K562 (cell line): Measurements from ENCODE around the gene OPN1LW. TPM values are rescaled to one million over a fixed set of nuclear protein-coding genes. Genes with fewer than 3 reads are reported as not detected.
A peak's percentile ranks its signal among the peaks of the same experiment; 100 is the strongest.

ENCODE experiments used
- ADNP ChIP-seq: fragments of 200-800 bp; sonication (Bioruptor generic); IDR thresholded peaks from 2 replicates; pipeline ENCODE4 v1.6.1; 2016; ENCODE audit warnings: missing genetic modification characterization, missing compliant biosample characterization
- CBFA2T3 ChIP-seq: fragments of 450-650 bp; IDR thresholded peaks from 2 replicates; pipeline ENCODE4 v1.6.1; 2017
- CHD1 ChIP-seq: fragments of 200-600 bp; sonication (generic); IDR thresholded peaks from one replicate; pipeline ENCODE4 v1.6.1; 2012; ENCODE audit warnings: mild to moderate bottlenecking, moderate library complexity, low read length, inconsistent platforms
- CREB1 ChIP-seq, 2 experiments: sonication (generic) in 1 of 2; formaldehyde crosslinking in 1 of 2; IDR thresholded peaks; 2 replicates each; pipeline versions ENCODE4 v1.6.1 to v1.8.0; 2012 to 2022; ENCODE audit warnings: inconsistent platforms in 1 of 2, mild to moderate bottlenecking in 1 of 2, missing genetic modification reagents in 1 of 2, moderate library complexity in 1 of 2
- FOXJ2 ChIP-seq: fragments of 200-800 bp; sonication (Bioruptor generic); IDR thresholded peaks from 2 replicates; pipeline ENCODE4 v1.6.1; 2016; ENCODE audit warnings: missing genetic modification characterization, missing compliant biosample characterization
- GATA2 ChIP-seq: sonication (generic); formaldehyde crosslinking; IDR thresholded peaks from 2 replicates; pipeline ENCODE4 v1.4.0; 2020; ENCODE audit warnings: mild to moderate bottlenecking, missing genetic modification reagents
- MAFK ChIP-seq: IDR thresholded peaks from 2 replicates; pipeline ENCODE4 v1.6.1; 2011; ENCODE audit warnings: low read length, improper control_type of control experiment
- MBD2 ChIP-seq: sonication (generic); IDR thresholded peaks from 2 replicates; pipeline ENCODE4 v1.6.1; 2016; ENCODE audit warnings: low read depth, borderline replicate concordance
- TOE1 ChIP-seq, 2 experiments: fragments of 450-650 bp in 1 of 2; sonication (generic) in 1 of 2; formaldehyde crosslinking in 1 of 2; IDR thresholded peaks; 2 replicates each; pipeline versions ENCODE4 v1.7.1 to v1.8.0; 2016 to 2022; ENCODE audit warnings: borderline replicate concordance in 2 of 2, mild to moderate bottlenecking in 2 of 2, antibody characterized with exemption in 1 of 2, inconsistent platforms in 1 of 2, low read depth in 1 of 2, missing genetic modification reagents in 1 of 2, moderate library complexity in 1 of 2
- XRCC3 ChIP-seq: fragments of 450-650 bp; IDR thresholded peaks from 2 replicates; pipeline ENCODE4 v1.6.1; 2017; ENCODE audit warnings: mild to moderate bottlenecking, moderate library complexity
- polyA plus RNA-seq, 8 experiments: library from polyadenylated mRNA; depleted of rRNA in 4 of 8; stranded (reverse) in 5 of 8; unstranded in 3 of 8; fragments of >200 nt; fragmentation: Nextera tagmentation in 2 of 8; fragmentation: Illumina TruSeq in 1 of 8; extraction: Ambion mirVana in 2 of 8; extraction: Trizol in 1 of 8; gene quantifications; 2 replicates each; pipeline versions ENCODE4 v1.2.1 to v1.2.3, GENCODE V29; 2011 to 2014; ENCODE audit warnings: inconsistent platforms in 1 of 8, missing spikeins in 1 of 8
- total RNA-seq, 7 experiments: library from RNA; depleted of rRNA in 6 of 7; stranded (reverse); fragments of >200 nt in 6 of 7; fragmentation: Illumina TruSeq in 2 of 7; extraction: Trizol in 2 of 7; gene quantifications; 2 replicates each; pipeline versions ENCODE4 v1.2.1 to v1.2.3, GENCODE V29; 2011 to 2021; ENCODE audit warnings: low replicate concordance in 1 of 7
- TF ChIP-seq, protein P1 (sequence below), 2 experiments: fragments of 150-350 bp in 1 of 2; IDR thresholded peaks; 2 replicates each; pipeline ENCODE4 v1.6.1; 2012 to 2016; ENCODE audit warnings: low read depth in 2 of 2, low read length in 2 of 2, mild to moderate bottlenecking in 1 of 2, moderate library complexity in 1 of 2
- TF ChIP-seq, protein P2 (sequence below): sonication (generic); formaldehyde crosslinking; IDR thresholded peaks from 2 replicates; pipeline ENCODE4 v1.8.1; 2023; ENCODE audit warnings: mild to moderate bottlenecking, missing genetic modification reagents
- TF ChIP-seq, protein P3 (sequence below): fragments of 450-650 bp; IDR thresholded peaks from 2 replicates; pipeline ENCODE4 v1.6.1; 2016; ENCODE audit warnings: borderline replicate concordance
- TF ChIP-seq, protein P4 (sequence below), 2 experiments: fragments of 200-800 bp in 1 of 2; sonication (Bioruptor generic) in 1 of 2; sonication (generic) in 1 of 2; formaldehyde crosslinking in 1 of 2; IDR thresholded peaks in 1 of 2; conservative IDR thresholded peaks in 1 of 2; 2 replicates each; pipeline versions ENCODE4 v1.5.0 to v1.6.1; 2016 to 2020; ENCODE audit warnings: missing compliant biosample characterization in 1 of 2, missing genetic modification characterization in 1 of 2, missing genetic modification reagents in 1 of 2

OPN1LW gene
- total and polyA plus RNA-seq, 9 of the 15 experiments (the other 6 are each of a cell fraction or from before 2014, with no cell fraction given): 0.04 TPM; not detected in 8

DNA sequence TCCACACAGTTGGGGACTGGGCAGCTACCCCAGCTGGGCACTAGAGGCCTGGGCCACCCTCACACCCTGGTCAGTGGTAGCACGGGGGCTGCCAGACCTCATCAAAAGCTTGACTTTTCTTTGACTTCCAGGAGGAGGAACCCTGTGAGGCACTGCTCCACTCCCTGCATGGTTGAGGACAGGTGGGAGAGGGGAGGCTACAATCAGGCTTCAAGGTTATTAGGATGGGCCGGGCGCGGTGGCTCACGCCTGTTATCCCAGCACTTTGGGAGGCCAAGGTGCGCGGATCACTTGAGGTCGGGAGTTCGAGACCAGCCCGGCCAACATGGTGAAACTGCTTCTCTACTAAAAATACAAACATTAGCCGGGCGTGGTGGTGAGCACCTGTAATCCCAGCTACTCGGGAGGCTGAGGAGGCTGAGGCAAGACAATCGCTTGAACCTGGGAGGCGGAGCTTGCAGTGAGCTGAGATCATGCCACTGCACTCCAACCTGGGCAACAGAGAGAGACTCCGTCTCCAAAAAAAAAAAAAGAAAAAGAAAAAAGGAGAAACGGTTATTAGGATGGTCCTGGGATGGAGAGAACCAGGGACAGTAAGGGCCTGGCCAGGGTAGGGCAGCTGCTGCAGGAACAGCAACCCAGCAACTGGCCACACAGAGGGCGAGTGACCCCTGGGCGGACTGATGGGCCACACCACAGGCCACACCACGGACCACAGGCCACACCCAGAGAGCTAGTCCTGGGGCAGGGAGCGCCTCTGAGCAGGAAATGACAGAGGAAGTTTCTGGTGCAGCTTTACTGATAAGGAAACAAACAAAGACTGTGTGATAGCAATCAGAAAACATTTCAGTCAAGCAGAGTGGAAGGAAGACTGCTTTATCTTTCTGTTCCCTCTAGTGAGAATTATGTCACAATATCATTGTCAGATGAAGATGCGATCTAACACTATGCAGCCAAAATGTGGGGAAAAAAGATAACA is 20.5 kb upstream of the OPN1LW start (continued):
- TF ChIP-seq, protein P1, sequence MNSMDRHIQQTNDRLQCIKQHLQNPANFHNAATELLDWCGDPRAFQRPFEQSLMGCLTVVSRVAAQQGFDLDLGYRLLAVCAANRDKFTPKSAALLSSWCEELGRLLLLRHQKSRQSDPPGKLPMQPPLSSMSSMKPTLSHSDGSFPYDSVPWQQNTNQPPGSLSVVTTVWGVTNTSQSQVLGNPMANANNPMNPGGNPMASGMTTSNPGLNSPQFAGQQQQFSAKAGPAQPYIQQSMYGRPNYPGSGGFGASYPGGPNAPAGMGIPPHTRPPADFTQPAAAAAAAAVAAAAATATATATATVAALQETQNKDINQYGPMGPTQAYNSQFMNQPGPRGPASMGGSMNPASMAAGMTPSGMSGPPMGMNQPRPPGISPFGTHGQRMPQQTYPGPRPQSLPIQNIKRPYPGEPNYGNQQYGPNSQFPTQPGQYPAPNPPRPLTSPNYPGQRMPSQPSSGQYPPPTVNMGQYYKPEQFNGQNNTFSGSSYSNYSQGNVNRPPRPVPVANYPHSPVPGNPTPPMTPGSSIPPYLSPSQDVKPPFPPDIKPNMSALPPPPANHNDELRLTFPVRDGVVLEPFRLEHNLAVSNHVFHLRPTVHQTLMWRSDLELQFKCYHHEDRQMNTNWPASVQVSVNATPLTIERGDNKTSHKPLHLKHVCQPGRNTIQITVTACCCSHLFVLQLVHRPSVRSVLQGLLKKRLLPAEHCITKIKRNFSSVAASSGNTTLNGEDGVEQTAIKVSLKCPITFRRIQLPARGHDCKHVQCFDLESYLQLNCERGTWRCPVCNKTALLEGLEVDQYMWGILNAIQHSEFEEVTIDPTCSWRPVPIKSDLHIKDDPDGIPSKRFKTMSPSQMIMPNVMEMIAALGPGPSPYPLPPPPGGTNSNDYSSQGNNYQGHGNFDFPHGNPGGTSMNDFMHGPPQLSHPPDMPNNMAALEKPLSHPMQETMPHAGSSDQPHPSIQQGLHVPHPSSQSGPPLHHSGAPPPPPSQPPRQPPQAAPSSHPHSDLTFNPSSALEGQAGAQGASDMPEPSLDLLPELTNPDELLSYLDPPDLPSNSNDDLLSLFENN (IDR thresholded peaks at IDR 0.05; ENCODE audit: low read depth in 2 of 2, low read length in 2 of 2): peak in 1 of 2 experiments; percentile 55; a peak in 1 of 4 replicates
- TF ChIP-seq GATA2 (peak; percentile 91), MAFK (peak; percentile 12; the same call in 1 of the 2 replicates), MBD2 (peak; percentile 58), TOE1 (IDR thresholded peaks at IDR 0.05; ENCODE audit: borderline replicate concordance) (no peak), TOE1 (CRISPR knock-in tag; IDR thresholded peaks at IDR 0.05; ENCODE audit: borderline replicate concordance, low read depth) (no peak), ADNP (tag) (peak; percentile 54), CREB1 (IDR thresholded peaks at IDR 0.05) (no peak), CREB1 (CRISPR knock-in tag; IDR thresholded peaks at IDR 0.05) (no peak), XRCC3 (no peak), CHD1 (no peak), FOXJ2 (tag) (peak; percentile 86), CBFA2T3 (peak; percentile 95)
- TF ChIP-seq, protein P2, sequence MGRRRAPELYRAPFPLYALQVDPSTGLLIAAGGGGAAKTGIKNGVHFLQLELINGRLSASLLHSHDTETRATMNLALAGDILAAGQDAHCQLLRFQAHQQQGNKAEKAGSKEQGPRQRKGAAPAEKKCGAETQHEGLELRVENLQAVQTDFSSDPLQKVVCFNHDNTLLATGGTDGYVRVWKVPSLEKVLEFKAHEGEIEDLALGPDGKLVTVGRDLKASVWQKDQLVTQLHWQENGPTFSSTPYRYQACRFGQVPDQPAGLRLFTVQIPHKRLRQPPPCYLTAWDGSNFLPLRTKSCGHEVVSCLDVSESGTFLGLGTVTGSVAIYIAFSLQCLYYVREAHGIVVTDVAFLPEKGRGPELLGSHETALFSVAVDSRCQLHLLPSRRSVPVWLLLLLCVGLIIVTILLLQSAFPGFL: no peak
- TF ChIP-seq, protein P3, sequence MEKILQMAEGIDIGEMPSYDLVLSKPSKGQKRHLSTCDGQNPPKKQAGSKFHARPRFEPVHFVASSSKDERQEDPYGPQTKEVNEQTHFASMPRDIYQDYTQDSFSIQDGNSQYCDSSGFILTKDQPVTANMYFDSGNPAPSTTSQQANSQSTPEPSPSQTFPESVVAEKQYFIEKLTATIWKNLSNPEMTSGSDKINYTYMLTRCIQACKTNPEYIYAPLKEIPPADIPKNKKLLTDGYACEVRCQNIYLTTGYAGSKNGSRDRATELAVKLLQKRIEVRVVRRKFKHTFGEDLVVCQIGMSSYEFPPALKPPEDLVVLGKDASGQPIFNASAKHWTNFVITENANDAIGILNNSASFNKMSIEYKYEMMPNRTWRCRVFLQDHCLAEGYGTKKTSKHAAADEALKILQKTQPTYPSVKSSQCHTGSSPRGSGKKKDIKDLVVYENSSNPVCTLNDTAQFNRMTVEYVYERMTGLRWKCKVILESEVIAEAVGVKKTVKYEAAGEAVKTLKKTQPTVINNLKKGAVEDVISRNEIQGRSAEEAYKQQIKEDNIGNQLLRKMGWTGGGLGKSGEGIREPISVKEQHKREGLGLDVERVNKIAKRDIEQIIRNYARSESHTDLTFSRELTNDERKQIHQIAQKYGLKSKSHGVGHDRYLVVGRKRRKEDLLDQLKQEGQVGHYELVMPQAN: no peak
- TF ChIP-seq, protein P4, sequence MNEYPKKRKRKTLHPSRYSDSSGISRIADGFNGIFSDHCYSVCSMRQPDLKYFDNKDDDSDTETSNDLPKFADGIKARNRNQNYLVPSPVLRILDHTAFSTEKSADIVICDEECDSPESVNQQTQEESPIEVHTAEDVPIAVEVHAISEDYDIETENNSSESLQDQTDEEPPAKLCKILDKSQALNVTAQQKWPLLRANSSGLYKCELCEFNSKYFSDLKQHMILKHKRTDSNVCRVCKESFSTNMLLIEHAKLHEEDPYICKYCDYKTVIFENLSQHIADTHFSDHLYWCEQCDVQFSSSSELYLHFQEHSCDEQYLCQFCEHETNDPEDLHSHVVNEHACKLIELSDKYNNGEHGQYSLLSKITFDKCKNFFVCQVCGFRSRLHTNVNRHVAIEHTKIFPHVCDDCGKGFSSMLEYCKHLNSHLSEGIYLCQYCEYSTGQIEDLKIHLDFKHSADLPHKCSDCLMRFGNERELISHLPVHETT (CRISPR knock-in tag; conservative IDR thresholded peaks at IDR 0.05 in 1 of 2, IDR thresholded peaks at IDR 0.05 in 1 of 2): peak in 1 of 2 experiments; percentile 59; a peak in 1 of 4 replicates
